B cell (primary cell): ENCODE results near the gene SORL1. TPM values are rescaled to one million over a fixed set of nuclear protein-coding genes. Genes with fewer than 3 reads are reported as not detected.
A peak's percentile ranks its signal among the peaks of the same experiment; 100 is the strongest.

ENCODE experiments used
- ATAC-seq: fragments of 200-7000 bp; cut with Tn5 transposase; one replicate; pipeline ENCODE4 v1.10.0; 2021; ENCODE audit warnings: low read depth, mild to moderate bottlenecking, moderate number of reproducible peaks, moderate library complexity
- CTCF ChIA-PET: fragments of 350-600 bp; sonication (Branson Sonifier 250); formaldehyde crosslinking; loops from one replicate; lab custom pipeline; 2021; ENCODE audit warnings: antibody characterized with exemption, inconsistent platforms; lab: Charles Lee
- POLR2A ChIA-PET: fragments of 350-600 bp; sonication (Branson Sonifier 250); formaldehyde crosslinking; loops from one replicate; lab custom pipeline; 2021; ENCODE audit warnings: antibody characterized with exemption; lab: Charles Lee
- DNase-seq: peaks from one replicate; pipeline ENCODE4 v3.0.0; 2013
- H2AFZ ChIP-seq: 2 replicates; pipeline ENCODE4 v1.6.1; 2012; ENCODE audit warnings: mild to moderate bottlenecking, low read depth, low read length; ENCODE audit not compliant: insufficient read depth, poor library complexity, severe bottlenecking
- H3K27ac ChIP-seq, 2 donors: 1 replicate in 1 of 2; 2 replicates in 1 of 2; pipeline ENCODE4 v1.5.1; 2012 to 2013; ENCODE audit warnings: low read length in 2 of 2, mild to moderate bottlenecking in 2 of 2, moderate library complexity in 1 of 2
- H3K27me3 ChIP-seq, 4 experiments: fragments of 200-600 bp in 1 of 4; sonication (generic) in 1 of 4; replicated peaks in 1 of 4; 1 replicate in 2 of 4; 2 replicates in 2 of 4; pipeline versions ENCODE4 v1.6.1 to v1.7.0; 2013 to 2016; ENCODE audit warnings: low read length in 3 of 4, mild to moderate bottlenecking in 2 of 4, mixed read lengths in 1 of 4, moderate library complexity in 1 of 4; ENCODE audit not compliant: insufficient read depth in 4 of 4, control insufficient read depth in 3 of 4; ENCODE audit errors: control extremely low read depth in 1 of 4
- H3K36me3 ChIP-seq, 2 experiments: replicated peaks in 1 of 2; 1 replicate in 1 of 2; 2 replicates in 1 of 2; pipeline versions ENCODE4 v1.6.1 to v1.7.1; 2013; ENCODE audit warnings: low read length in 1 of 2; ENCODE audit not compliant: insufficient read depth in 2 of 2, control insufficient read depth in 1 of 2; ENCODE audit errors: control extremely low read depth in 1 of 2, extremely low read depth in 1 of 2
- H3K4me1 ChIP-seq, 2 donors: fragments of 200-600 bp in 1 of 2; sonication (generic) in 1 of 2; 1 replicate in 1 of 2; 2 replicates in 1 of 2; pipeline versions ENCODE4 v1.5.1 to v1.6.1; 2013 to 2017; ENCODE audit warnings: low read length in 2 of 2; ENCODE audit not compliant: control insufficient read depth in 2 of 2, insufficient read depth in 2 of 2
- H3K4me2 ChIP-seq: replicated peaks from 2 replicates; pipeline ENCODE3; 2012; ENCODE audit warnings: mild to moderate bottlenecking, low read depth, low read length; ENCODE audit not compliant: poor library complexity, severe bottlenecking
- H3K4me3 ChIP-seq, 5 experiments: fragments of 200-600 bp in 1 of 5; sonication (generic) in 1 of 5; 1 replicate in 3 of 5; 2 replicates in 2 of 5; pipeline versions ENCODE4 v1.5.1 to v1.7.0; 2011 to 2016; ENCODE audit warnings: low read length in 4 of 5, mild to moderate bottlenecking in 4 of 5, low read depth in 2 of 5, control low read depth in 1 of 5, moderate library complexity in 1 of 5; ENCODE audit not compliant: insufficient read depth in 1 of 5; ENCODE audit errors: control extremely low read depth in 1 of 5, extremely low read depth in 1 of 5
- H3K79me2 ChIP-seq: fragments of 200-600 bp; sonication (generic); one replicate; pipeline ENCODE4 v1.6.0; 2016; ENCODE audit warnings: low read length; ENCODE audit not compliant: control insufficient read depth, insufficient read depth
- H3K9ac ChIP-seq: fragments of 200-600 bp; sonication (generic); 2 replicates; pipeline ENCODE4 v1.6.1; 2017; ENCODE audit warnings: mild to moderate bottlenecking, low read length, moderate library complexity
- H3K9me3 ChIP-seq, 3 donors: one replicate each; pipeline versions ENCODE4 v1.6.1 to v1.7.1; 2013; ENCODE audit warnings: low read length in 2 of 3; ENCODE audit not compliant: control insufficient read depth in 2 of 3, insufficient read depth in 1 of 3; ENCODE audit errors: control extremely low read depth in 1 of 3
- H4K20me1 ChIP-seq: 2 replicates; pipeline ENCODE4 v1.6.0; 2012; ENCODE audit warnings: mild to moderate bottlenecking, low read length; ENCODE audit not compliant: insufficient read depth, control insufficient read depth, poor library complexity, severe bottlenecking
- H3K27ac Mint-ChIP-seq: one replicate; pipeline ENCODE4 v1.8.0; 2021; ENCODE audit warnings: mixed read lengths
- H3K27me3 Mint-ChIP-seq: one replicate; pipeline ENCODE4 v1.8.0; 2021; ENCODE audit warnings: mixed read lengths
- H3K4me1 Mint-ChIP-seq: one replicate; pipeline ENCODE4 v1.8.0; 2021; ENCODE audit warnings: mixed read lengths
- H3K4me3 Mint-ChIP-seq: one replicate; pipeline ENCODE4 v1.8.0; 2021; ENCODE audit warnings: mixed read lengths
- H3K9me3 Mint-ChIP-seq: one replicate; pipeline ENCODE4 v1.8.0; 2022; ENCODE audit warnings: mixed read lengths; ENCODE audit not compliant: insufficient read depth
- EZH2 ChIP-seq: IDR thresholded peaks from 2 replicates; pipeline ENCODE4 v1.6.1; 2012; ENCODE audit warnings: borderline replicate concordance, low read depth, mild to moderate bottlenecking, moderate library complexity, low read length; ENCODE audit not compliant: insufficient read depth, poor library complexity, severe bottlenecking
- whole genome bisulfite sequencing: methylation state at CpG from one replicate; pipeline ENCODE4 v1.1.5; 2013; ENCODE audit warnings: missing lambda C conversion rate; ENCODE audit not compliant: insufficient coverage; 5-methylcytosine and 5-hydroxymethylcytosine counted together
- intact Hi-C: fragments of 100-400 bp; cut with micrococcal nuclease; formaldehyde crosslinking; loops from one replicate; pipeline ENCODE4 v1.10.0; 2022
- polyA plus RNA-seq: library from polyadenylated mRNA; depleted of rRNA; stranded (reverse); fragments of >200 nt; gene quantifications from 2 replicates; pipeline ENCODE4 v1.2.3, GENCODE V29; 2012
- total RNA-seq, 2 donors: library from RNA; stranded (reverse); fragments of 120-200 nt in 1 of 2; gene quantifications; 1 replicate in 1 of 2; 2 replicates in 1 of 2; pipeline versions ENCODE4 v1.2.3 to v1.2.4, GENCODE V29; 2013 to 2022
- TF ChIP-seq, protein P1 (sequence below): fragments of 200-600 bp; IDR thresholded peaks from one replicate; pipeline ENCODE4 v1.8.0; 2022; ENCODE audit warnings: antibody characterized with exemption, mild to moderate bottlenecking

Gene SORL1
- total and polyA plus RNA-seq, 2 donors (not counting 1 experiment from before 2014, with no cell fraction given) = 13.0 to 396 TPM

- Histone ChIP-seq H3K27me3 (peaks cover 0 to 4% (median 0%) of the 10 kb centered on the region in 4 experiments), H3K4me3 (peak overlapping the region in 1 of 5 experiments; percentile 15), H2AFZ (no peak overlapping the region), H3K27ac (peak overlapping the region; percentile 61 to 76), H4K20me1 (no peaks in the 10 kb centered on the region), H3K9me3 (peaks cover 0 to 3% (median 0%) of the 10 kb centered on the region in 3 donors), H3K79me2 (peaks cover 30% of the 10 kb centered on the region), H3K36me3 (no peaks in the 10 kb centered on the region), H3K4me2 (peak overlapping the region; percentile 82), H3K9ac (no peak overlapping the region), H3K4me1 (peaks cover 73 to 78% of the 10 kb centered on the region in 2 donors)
- Mint-ChIP-seq H3K4me3 (peak overlapping the region; percentile 26), H3K4me1 (peaks cover 80% of the 10 kb centered on the region), H3K27ac (peak overlapping the region; percentile 65), H3K27me3 (no peaks in the 10 kb centered on the region), H3K9me3 (no peaks in the 10 kb centered on the region)
- ChIA-PET CTCF (interaction anchor here (0.8 to 4.7 kb wide), 8 partner anchors 11 to 144 kb away, joined by 3 to 42 read pairs (median 4); no protein-coding TSS in a partner anchor), POLR2A (interaction anchor here (7.1 kb wide), 1 partner anchor 18 kb away, joined by 46 read pairs; no protein-coding TSS in a partner anchor)
- TF ChIP-seq EZH2 = no peak
- TF ChIP-seq, protein P1, sequence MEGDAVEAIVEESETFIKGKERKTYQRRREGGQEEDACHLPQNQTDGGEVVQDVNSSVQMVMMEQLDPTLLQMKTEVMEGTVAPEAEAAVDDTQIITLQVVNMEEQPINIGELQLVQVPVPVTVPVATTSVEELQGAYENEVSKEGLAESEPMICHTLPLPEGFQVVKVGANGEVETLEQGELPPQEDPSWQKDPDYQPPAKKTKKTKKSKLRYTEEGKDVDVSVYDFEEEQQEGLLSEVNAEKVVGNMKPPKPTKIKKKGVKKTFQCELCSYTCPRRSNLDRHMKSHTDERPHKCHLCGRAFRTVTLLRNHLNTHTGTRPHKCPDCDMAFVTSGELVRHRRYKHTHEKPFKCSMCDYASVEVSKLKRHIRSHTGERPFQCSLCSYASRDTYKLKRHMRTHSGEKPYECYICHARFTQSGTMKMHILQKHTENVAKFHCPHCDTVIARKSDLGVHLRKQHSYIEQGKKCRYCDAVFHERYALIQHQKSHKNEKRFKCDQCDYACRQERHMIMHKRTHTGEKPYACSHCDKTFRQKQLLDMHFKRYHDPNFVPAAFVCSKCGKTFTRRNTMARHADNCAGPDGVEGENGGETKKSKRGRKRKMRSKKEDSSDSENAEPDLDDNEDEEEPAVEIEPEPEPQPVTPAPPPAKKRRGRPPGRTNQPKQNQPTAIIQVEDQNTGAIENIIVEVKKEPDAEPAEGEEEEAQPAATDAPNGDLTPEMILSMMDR = no peak
- WGBS = 83% methylated on average over 1 of the region's 3 CpGs
- peak; percentile 61 for DNase-seq
- intact Hi-C loops = loop anchor here (1.0 kb wide), 1 partner anchor 18 kb away; no protein-coding TSS in a partner anchor
- peak; percentile 43 for ATAC-seq
These were observed 3.6 kb upstream of the SORL1 start for GRCh38 chr11:121448431-121448941.

DNA sequence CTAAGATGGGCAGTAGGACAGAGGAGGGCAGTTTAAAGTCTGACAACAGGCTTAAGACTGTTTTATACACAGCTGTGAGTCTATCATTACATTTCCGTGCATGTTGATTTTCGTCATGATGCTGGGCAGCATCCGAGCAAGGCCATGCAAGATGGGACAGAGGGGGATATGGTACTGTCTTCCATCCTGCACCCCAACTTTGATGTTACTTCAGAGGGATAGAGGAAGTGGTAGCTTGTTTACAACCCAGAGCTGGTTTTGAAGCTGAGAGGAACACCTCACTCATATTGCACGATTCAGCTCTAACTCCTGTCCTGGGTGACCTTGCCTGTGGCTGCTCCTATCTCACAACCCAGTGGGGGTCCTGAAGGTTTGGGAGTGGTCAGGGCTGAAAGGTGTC, 3.0 kb upstream of the SORL1 start:
- 100% methylated on average over 1 of the region's 4 CpGs for WGBS
- peaks cover 80 to 84% of the 10 kb centered on the region in 2 donors for H3K4me1 ChIP-seq
- TF ChIP-seq, protein P1 = no peak
- TF ChIP-seq EZH2 = no peak
- Mint-ChIP-seq H3K27ac (peak overlapping the region; percentile 65), H3K9me3 (no peaks in the 10 kb centered on the region), H3K27me3 (no peaks in the 10 kb centered on the region), H3K4me1 (peaks cover 86% of the 10 kb centered on the region), H3K4me3 (peak overlapping the region; percentile 26)
- no peaks in the 10 kb centered on the region for H3K36me3 ChIP-seq
- DNase-seq (no peak), ATAC-seq (no peak)
- CTCF ChIA-PET = interaction anchor here (1.2 to 4.7 kb wide), 6 partner anchors 12 to 143 kb away, joined by 3 to 42 read pairs (median 6); no protein-coding TSS in a partner anchor
- no peaks in the 10 kb centered on the region for H4K20me1 ChIP-seq
- intact Hi-C loops = no loop called here
- POLR2A ChIA-PET = interaction anchor here (7.1 kb wide), 1 partner anchor 18 kb away, joined by 46 read pairs; no protein-coding TSS in a partner anchor
- H3K27me3 ChIP-seq = peaks cover 0 to 4% (median 0%) of the 10 kb centered on the region in 4 experiments
- H3K9me3 ChIP-seq = peaks cover 0 to 3% (median 0%) of the 10 kb centered on the region in 3 donors
- H3K9ac ChIP-seq = peak overlapping the region; percentile 13
- H3K4me3 ChIP-seq = peak overlapping the region in 1 of 5 experiments; percentile 15
- H3K79me2 ChIP-seq = peaks cover 37% of the 10 kb centered on the region
- H3K4me2 ChIP-seq = peak overlapping the region; percentile 82
- H3K27ac ChIP-seq = peak overlapping the region; percentile 61 to 76
- no peak overlapping the region for H2AFZ ChIP-seq
